CD4-positive, CD25-positive, alpha-beta regulatory T cell (primary cell): ENCODE data around the gene PCOLCE2. TPM values are rescaled to one million over a fixed set of nuclear protein-coding genes. Genes with fewer than 3 reads are reported as not detected.
A peak's percentile ranks its signal among the peaks of the same experiment; 100 is the strongest.

Experiments
- ATAC-seq, 2 donors: fragments of 150-1000 bp; cut with Tn5 transposase; one replicate each; pipeline ENCODE4 v1.10.0; 2021; ENCODE audit warnings: low read depth in 2 of 2, moderate number of reproducible peaks in 2 of 2, moderate library complexity in 1 of 2
- DNase-seq, 3 donors: peaks; one replicate each; pipeline versions ENCODE4 v3.0.0 to v3.0.0-alpha.2; 2012 to 2022; ENCODE audit warnings: mixed read lengths in 1 of 3
- H3K27ac ChIP-seq: one replicate; pipeline ENCODE4 v1.7.0; 2013; ENCODE audit warnings: mild to moderate bottlenecking, low read length; ENCODE audit not compliant: insufficient read depth, poor library complexity, severe bottlenecking
- H3K27me3 ChIP-seq: one replicate; pipeline ENCODE4 v1.7.0; 2013; ENCODE audit warnings: low read length; ENCODE audit not compliant: control insufficient read depth, insufficient read depth
- H3K36me3 ChIP-seq: one replicate; pipeline ENCODE4 v1.7.0; 2013; ENCODE audit warnings: mild to moderate bottlenecking, low read length, moderate library complexity; ENCODE audit not compliant: control insufficient read depth, insufficient read depth
- H3K4me1 ChIP-seq: 2 replicates; pipeline ENCODE4 v1.7.0; 2013; ENCODE audit warnings: mild to moderate bottlenecking, low read length; ENCODE audit not compliant: insufficient read depth, control insufficient read depth, poor library complexity, severe bottlenecking
- H3K4me3 ChIP-seq: one replicate; pipeline ENCODE4 v1.7.0; 2013; ENCODE audit warnings: low read depth, mild to moderate bottlenecking, low read length, moderate library complexity
- H3K9me3 ChIP-seq, 2 experiments: 1 replicate in 1 of 2; 2 replicates in 1 of 2; pipeline ENCODE4 v1.7.0; 2013; ENCODE audit warnings: low read length in 2 of 2, mild to moderate bottlenecking in 1 of 2, moderate library complexity in 1 of 2; ENCODE audit not compliant: control insufficient read depth in 2 of 2
- H3K27ac Mint-ChIP-seq, 3 donors: one replicate each; pipeline ENCODE4 v1.8.0; 2020 to 2022; ENCODE audit warnings: mild to moderate bottlenecking in 3 of 3, mixed read lengths in 3 of 3, moderate library complexity in 2 of 3
- H3K27me3 Mint-ChIP-seq: one replicate; pipeline ENCODE4 v1.8.0; 2022; ENCODE audit warnings: mild to moderate bottlenecking, mixed read lengths
- H3K36me3 Mint-ChIP-seq: one replicate; pipeline ENCODE4 v1.8.0; 2020; ENCODE audit warnings: mixed read lengths
- H3K4me1 Mint-ChIP-seq, 4 donors: one replicate each; pipeline ENCODE4 v1.8.0; 2020 to 2022; ENCODE audit warnings: mixed read lengths in 4 of 4, mild to moderate bottlenecking in 1 of 4
- H3K4me3 Mint-ChIP-seq, 4 donors: one replicate each; pipeline ENCODE4 v1.8.0; 2020 to 2022; ENCODE audit warnings: mild to moderate bottlenecking in 4 of 4, mixed read lengths in 4 of 4, moderate library complexity in 3 of 4
- H3K9me3 Mint-ChIP-seq, 7 donors: one replicate each; pipeline ENCODE4 v1.8.0; 2020 to 2022; ENCODE audit warnings: mixed read lengths in 7 of 7, mild to moderate bottlenecking in 3 of 7, moderate library complexity in 2 of 7
- polyA plus RNA-seq, 4 donors: library from polyadenylated mRNA; unstranded; fragments of 300-500 nt; fragmentation: Illumina TruSeq; gene quantifications; one replicate each; pipeline ENCODE4 v1.2.3, GENCODE V29; 2021
- total RNA-seq: library from RNA; stranded (reverse); gene quantifications from one replicate; pipeline ENCODE4 v1.2.3, GENCODE V29; 2022

The PCOLCE2 gene
- total and polyA plus RNA-seq, 5 donors from 2014 or later, result not detected

- ATAC-seq, result no peak
- H3K36me3 Mint-ChIP-seq, result no peaks in the 10 kb centered on the region
- no peaks in the 10 kb centered on the region for H3K4me1 Mint-ChIP-seq
These were observed 71.0 kb downstream of the PCOLCE2 start for GRCh38 chr3:142817897-142818296.

DNA sequence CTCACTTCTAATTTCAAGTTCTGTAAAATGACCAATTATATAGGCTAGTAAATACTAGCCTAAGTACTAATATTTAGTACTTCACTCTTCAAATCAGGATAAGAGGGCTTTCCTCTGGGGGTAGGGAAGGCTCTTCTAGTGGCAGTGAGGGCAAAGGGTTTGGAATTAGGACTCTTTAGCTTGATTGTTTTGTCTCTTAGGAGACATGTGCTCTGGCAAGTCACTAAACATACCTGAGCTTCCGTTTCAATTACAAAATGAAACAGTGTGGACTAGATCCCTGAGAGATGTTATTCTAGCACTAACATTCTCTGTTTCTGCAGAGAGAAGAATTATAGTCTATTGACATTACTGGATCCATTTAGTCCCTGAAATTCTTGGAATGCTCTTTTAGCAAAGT, 71.5 kb downstream of the PCOLCE2 start:
- H3K27me3 ChIP-seq, result peaks cover 3% of the 10 kb centered on the region
- ATAC-seq (no peak), DNase-seq (no peak)
- Mint-ChIP-seq H3K27me3 (peaks cover 42% of the 10 kb centered on the region), H3K27ac (no peak overlapping the region), H3K36me3 (no peaks in the 10 kb centered on the region), H3K9me3 (peaks cover 0 to 2% (median 0%) of the 10 kb centered on the region in 7 donors), H3K4me3 (no peak overlapping the region), H3K4me1 (no peaks in the 10 kb centered on the region)
- H3K36me3 ChIP-seq, result no peaks in the 10 kb centered on the region
- H3K9me3 ChIP-seq, result no peaks in the 10 kb centered on the region
- H3K4me3 ChIP-seq, result no peak overlapping the region
- no peaks in the 10 kb centered on the region for H3K4me1 ChIP-seq
- H3K27ac ChIP-seq, result no peak overlapping the region

More at GRCh38 chr3:142817897-142818296, 71.0 kb downstream of the PCOLCE2 start:
- Mint-ChIP-seq H3K27me3 (peaks cover 41% of the 10 kb centered on the region), H3K4me3 (no peak overlapping the region), H3K9me3 (peaks cover 0 to 2% (median 0%) of the 10 kb centered on the region in 7 donors), H3K27ac (no peak overlapping the region)
- no peak overlapping the region for H3K27ac ChIP-seq
- DNase-seq, result no peak
- no peaks in the 10 kb centered on the region for H3K36me3 ChIP-seq
- H3K27me3 ChIP-seq, result peaks cover 3% of the 10 kb centered on the region
- no peaks in the 10 kb centered on the region for H3K9me3 ChIP-seq
- H3K4me1 ChIP-seq, result no peaks in the 10 kb centered on the region
- no peak overlapping the region for H3K4me3 ChIP-seq

DNA sequence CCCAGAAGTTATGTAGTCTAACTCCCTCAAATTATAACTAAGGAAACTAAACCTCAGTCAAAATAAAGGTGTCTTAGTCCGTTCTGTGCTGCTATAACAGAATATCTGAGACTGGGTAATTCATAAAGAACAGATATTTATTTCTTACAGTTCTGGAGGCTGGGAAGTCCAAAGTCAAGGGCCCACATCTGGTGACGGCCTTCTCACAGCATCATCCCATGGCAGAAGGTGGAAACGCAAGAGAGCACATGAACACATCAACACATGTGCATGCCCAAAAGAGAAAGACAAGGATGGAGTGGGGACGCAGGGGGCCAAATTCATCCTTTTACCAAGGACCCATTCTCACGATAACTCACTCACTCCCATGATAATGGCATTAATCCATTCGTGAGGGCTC, 73.1 kb downstream of the PCOLCE2 start:
- no peak overlapping the region for H3K4me3 ChIP-seq
- H3K36me3 ChIP-seq, result no peaks in the 10 kb centered on the region
- H3K4me1 ChIP-seq, result no peaks in the 10 kb centered on the region
- H3K9me3 Mint-ChIP-seq, result peaks cover 0 to 2% (median 0%) of the 10 kb centered on the region in 7 donors
- H3K4me1 Mint-ChIP-seq, result no peaks in the 10 kb centered on the region
- H3K27ac ChIP-seq, result no peak overlapping the region
- no peak for ATAC-seq
- H3K9me3 ChIP-seq, result no peaks in the 10 kb centered on the region
- H3K27me3 ChIP-seq, result peaks cover 3% of the 10 kb centered on the region
- peaks cover 45% of the 10 kb centered on the region for H3K27me3 Mint-ChIP-seq
- no peak overlapping the region for H3K27ac Mint-ChIP-seq
- no peak for DNase-seq
- no peaks in the 10 kb centered on the region for H3K36me3 Mint-ChIP-seq
- no peak overlapping the region for H3K4me3 Mint-ChIP-seq

GRCh38 chr3:142809259-142809658, 79.6 kb downstream of the PCOLCE2 start:
- H3K4me1 ChIP-seq, result no peaks in the 10 kb centered on the region
- no peaks in the 10 kb centered on the region for H3K4me1 Mint-ChIP-seq
- H3K36me3 ChIP-seq, result no peaks in the 10 kb centered on the region
- H3K9me3 ChIP-seq, result no peaks in the 10 kb centered on the region
- DNase-seq (no peak), ATAC-seq (no peak)
- H3K27me3 Mint-ChIP-seq, result peaks cover 14% of the 10 kb centered on the region
- H3K27ac ChIP-seq, result no peak overlapping the region
- no peak overlapping the region for H3K27ac Mint-ChIP-seq
- H3K4me3 ChIP-seq, result no peak overlapping the region
- no peak overlapping the region for H3K4me3 Mint-ChIP-seq
- no peaks in the 10 kb centered on the region for H3K36me3 Mint-ChIP-seq
- H3K9me3 Mint-ChIP-seq, result no peaks in the 10 kb centered on the region
- peaks cover 1% of the 10 kb centered on the region for H3K27me3 ChIP-seq

GRCh38 chr3:142808103-142808917, 80.6 kb downstream of the PCOLCE2 start:
- ATAC-seq, result no peak
- H3K27me3 Mint-ChIP-seq, result peaks cover 14% of the 10 kb centered on the region

DNA sequence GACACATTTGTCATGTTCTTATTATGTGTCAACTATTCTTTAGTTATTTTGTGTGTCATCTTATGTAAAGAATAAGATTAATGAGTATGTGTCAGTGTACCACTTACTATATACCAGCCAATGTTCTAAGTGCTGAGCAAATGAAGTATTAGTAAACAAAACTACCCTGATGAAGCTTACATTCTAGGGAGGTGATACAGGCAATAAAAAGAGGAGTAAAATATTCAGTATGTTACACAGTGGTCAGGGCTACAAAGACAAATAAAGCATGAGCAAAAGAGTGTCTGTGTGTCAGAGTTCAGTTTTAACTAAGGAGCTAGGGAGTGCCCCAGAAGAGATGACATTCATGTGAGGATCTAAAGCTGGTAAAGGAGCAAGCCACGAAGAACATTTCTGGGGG, 86.0 kb downstream of the PCOLCE2 start:
- Mint-ChIP-seq H3K9me3 (no peaks in the 10 kb centered on the region), H3K27me3 (peaks cover 10% of the 10 kb centered on the region), H3K4me1 (no peaks in the 10 kb centered on the region), H3K36me3 (no peaks in the 10 kb centered on the region), H3K4me3 (no peak overlapping the region), H3K27ac (peak overlapping the region in 1 of 3 donors; percentile 10)
- H3K27ac ChIP-seq, result no peak overlapping the region
- ATAC-seq, result no peak
- no peak for DNase-seq
- H3K27me3 ChIP-seq, result no peaks in the 10 kb centered on the region
- no peaks in the 10 kb centered on the region for H3K9me3 ChIP-seq
- H3K4me3 ChIP-seq, result no peak overlapping the region
- no peaks in the 10 kb centered on the region for H3K36me3 ChIP-seq
- no peaks in the 10 kb centered on the region for H3K4me1 ChIP-seq

More at GRCh38 chr3:142808103-142808917, 80.6 kb downstream of the PCOLCE2 start:
- Histone ChIP-seq H3K9me3 (no peaks in the 10 kb centered on the region), H3K36me3 (no peaks in the 10 kb centered on the region), H3K27ac (no peak overlapping the region), H3K4me1 (no peaks in the 10 kb centered on the region), H3K4me3 (no peak overlapping the region), H3K27me3 (peaks cover 1% of the 10 kb centered on the region)
- Mint-ChIP-seq H3K4me1 (no peaks in the 10 kb centered on the region), H3K4me3 (no peak overlapping the region), H3K9me3 (no peaks in the 10 kb centered on the region), H3K36me3 (no peaks in the 10 kb centered on the region), H3K27ac (no peak overlapping the region)
- DNase-seq, result no peak

DNA sequence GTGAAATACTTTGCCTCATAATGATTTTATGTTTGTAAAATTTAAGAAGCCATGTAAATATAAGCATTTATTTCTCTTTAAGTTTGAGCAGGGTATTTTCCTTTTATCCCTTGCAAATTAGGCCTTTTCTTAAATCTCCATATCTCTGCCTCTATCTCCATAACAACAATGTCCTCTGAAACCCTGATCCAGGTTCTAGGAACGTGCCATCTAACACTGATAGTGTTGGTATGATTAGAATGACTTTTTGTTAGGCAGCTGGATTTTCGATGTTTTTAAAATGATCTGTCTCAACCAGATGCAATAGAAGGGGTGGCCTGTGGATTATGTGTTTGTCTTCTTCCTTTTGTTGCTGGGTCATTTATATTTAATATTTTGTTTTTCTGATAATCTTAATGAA, 87.1 kb downstream of the PCOLCE2 start:
- H3K27ac ChIP-seq, result no peak overlapping the region
- Mint-ChIP-seq H3K36me3 (no peaks in the 10 kb centered on the region), H3K4me3 (no peak overlapping the region), H3K4me1 (no peaks in the 10 kb centered on the region), H3K9me3 (no peaks in the 10 kb centered on the region), H3K27me3 (peaks cover 10% of the 10 kb centered on the region), H3K27ac (no peak overlapping the region)
- H3K4me1 ChIP-seq, result no peaks in the 10 kb centered on the region
- no peak overlapping the region for H3K4me3 ChIP-seq
- H3K36me3 ChIP-seq, result no peaks in the 10 kb centered on the region
- DNase-seq, result no peak
- no peaks in the 10 kb centered on the region for H3K27me3 ChIP-seq
- no peaks in the 10 kb centered on the region for H3K9me3 ChIP-seq
- no peak for ATAC-seq

GRCh38 chr3:142796823-142797222, 92.1 kb downstream of the PCOLCE2 start:
- Histone ChIP-seq H3K9me3 (no peaks in the 10 kb centered on the region), H3K27ac (no peak overlapping the region), H3K36me3 (no peaks in the 10 kb centered on the region), H3K4me1 (no peaks in the 10 kb centered on the region), H3K27me3 (no peaks in the 10 kb centered on the region), H3K4me3 (no peak overlapping the region)
- Mint-ChIP-seq H3K4me1 (no peaks in the 10 kb centered on the region), H3K27me3 (peaks cover 25% of the 10 kb centered on the region), H3K9me3 (peaks cover 0 to 2% (median 0%) of the 10 kb centered on the region in 7 donors), H3K36me3 (no peaks in the 10 kb centered on the region), H3K4me3 (no peak overlapping the region), H3K27ac (no peak overlapping the region)
- ATAC-seq (no peak), DNase-seq (no peak)
